HUES48 (cell line): ENCODE results near the gene NFATC4.
A peak's percentile ranks its signal among the peaks of the same experiment; 100 is the strongest.

ENCODE experiments used
- H3K27ac ChIP-seq: one replicate; pipeline ENCODE4 v1.7.0; 2013; ENCODE audit warnings: low read depth, low read length, inconsistent platforms
- H3K27me3 ChIP-seq: 2 replicates; pipeline ENCODE4 v1.6.1; 2013; ENCODE audit warnings: mild to moderate bottlenecking, low read length; ENCODE audit not compliant: control insufficient read depth, insufficient read depth
- H3K36me3 ChIP-seq: 2 replicates; pipeline ENCODE4 v1.6.1; 2013; ENCODE audit warnings: low read length; ENCODE audit not compliant: control insufficient read depth, insufficient read depth
- H3K4me1 ChIP-seq: 2 replicates; pipeline ENCODE4 v1.6.1; 2013; ENCODE audit warnings: mild to moderate bottlenecking, low read length; ENCODE audit not compliant: control insufficient read depth, insufficient read depth
- H3K4me3 ChIP-seq: 2 replicates; pipeline ENCODE4 v1.5.1; 2013; ENCODE audit warnings: mild to moderate bottlenecking, low read depth, low read length
- H3K9ac ChIP-seq: 2 replicates; pipeline ENCODE4 v1.6.1; 2013; ENCODE audit warnings: mild to moderate bottlenecking, low read depth, low read length, moderate library complexity
- H3K9me3 ChIP-seq: 2 replicates; pipeline ENCODE4 v1.6.1; 2013; ENCODE audit warnings: low read length; ENCODE audit not compliant: control insufficient read depth, insufficient read depth

The NFATC4 gene

DNA sequence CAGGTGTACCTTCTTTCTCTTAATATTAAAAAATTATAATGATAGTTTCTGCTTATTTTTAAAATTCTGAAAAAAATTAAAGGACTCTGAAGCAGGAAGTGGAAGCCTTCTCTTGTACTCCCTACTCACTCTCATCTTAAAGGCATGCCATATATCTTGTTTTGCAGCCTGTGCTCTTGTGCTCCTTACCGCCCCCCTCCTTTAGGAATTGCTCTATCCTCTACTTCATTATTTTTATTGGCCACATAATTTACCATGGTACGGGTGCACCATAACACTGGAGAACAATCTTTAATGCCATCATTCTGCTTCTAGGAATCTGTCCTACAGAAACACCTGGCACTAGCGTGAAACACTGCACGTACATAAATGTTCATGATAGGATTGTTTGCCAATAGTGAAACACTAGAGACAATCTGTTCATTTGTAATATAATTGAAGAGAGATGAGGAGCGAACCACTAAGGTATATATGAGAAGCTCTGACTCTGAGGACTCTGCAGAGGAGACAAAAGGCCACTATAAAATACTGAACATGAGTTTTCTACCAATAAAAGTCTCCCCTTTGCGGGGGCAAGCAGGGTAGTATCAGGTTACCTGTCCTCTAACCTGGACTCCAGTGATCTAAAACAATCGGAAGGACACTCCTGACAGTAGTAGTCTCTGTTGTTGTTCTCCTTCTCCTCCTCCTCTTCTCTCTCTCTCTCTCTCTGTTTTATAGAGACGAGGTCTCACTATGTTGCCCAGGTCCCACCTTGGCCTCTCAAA lies 24.5 kb downstream of the NFATC4 start:
- no peaks in the 10 kb centered on the region for H3K9me3 ChIP-seq
- no peak overlapping the region for H3K4me3 ChIP-seq
- peaks cover 10% of the 10 kb centered on the region for H3K4me1 ChIP-seq
- H3K9ac ChIP-seq = no peak overlapping the region
- no peaks in the 10 kb centered on the region for H3K27me3 ChIP-seq
- no peak overlapping the region for H3K27ac ChIP-seq
- no peaks in the 10 kb centered on the region for H3K36me3 ChIP-seq

DNA sequence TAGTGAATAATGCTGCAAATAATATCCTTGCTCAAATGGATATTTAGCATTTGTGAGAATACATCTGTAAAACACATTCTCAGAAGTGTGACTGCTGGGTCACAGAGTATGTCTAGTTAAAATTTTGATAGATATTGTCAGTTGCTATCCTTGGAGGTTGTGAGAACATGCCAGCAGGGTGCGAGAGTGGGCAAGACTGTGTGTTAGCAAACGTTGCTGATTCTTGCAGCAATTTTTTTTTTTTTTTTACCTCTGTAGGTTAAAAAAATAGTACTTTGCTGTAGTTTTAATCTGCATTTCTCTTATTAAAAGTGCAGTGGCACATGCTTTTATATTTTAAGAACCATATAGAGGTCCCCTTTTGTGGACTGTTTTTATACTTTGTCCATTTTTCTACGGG lies 26.3 kb downstream of the NFATC4 start:
- Histone ChIP-seq H3K27me3 (no peaks in the 10 kb centered on the region), H3K9ac (no peak overlapping the region), H3K4me3 (no peak overlapping the region), H3K9me3 (no peaks in the 10 kb centered on the region), H3K4me1 (peaks cover 16% of the 10 kb centered on the region), H3K36me3 (no peaks in the 10 kb centered on the region), H3K27ac (no peak overlapping the region)

- Histone ChIP-seq H3K4me3 (no peak overlapping the region), H3K27ac (no peak overlapping the region), H3K36me3 (no peaks in the 10 kb centered on the region), H3K9ac (no peak overlapping the region), H3K9me3 (no peaks in the 10 kb centered on the region), H3K27me3 (no peaks in the 10 kb centered on the region), H3K4me1 (peaks cover 24% of the 10 kb centered on the region)
These were observed 27.9 kb downstream of the NFATC4 start for GRCh38 chr14:24395609-24396582.

DNA sequence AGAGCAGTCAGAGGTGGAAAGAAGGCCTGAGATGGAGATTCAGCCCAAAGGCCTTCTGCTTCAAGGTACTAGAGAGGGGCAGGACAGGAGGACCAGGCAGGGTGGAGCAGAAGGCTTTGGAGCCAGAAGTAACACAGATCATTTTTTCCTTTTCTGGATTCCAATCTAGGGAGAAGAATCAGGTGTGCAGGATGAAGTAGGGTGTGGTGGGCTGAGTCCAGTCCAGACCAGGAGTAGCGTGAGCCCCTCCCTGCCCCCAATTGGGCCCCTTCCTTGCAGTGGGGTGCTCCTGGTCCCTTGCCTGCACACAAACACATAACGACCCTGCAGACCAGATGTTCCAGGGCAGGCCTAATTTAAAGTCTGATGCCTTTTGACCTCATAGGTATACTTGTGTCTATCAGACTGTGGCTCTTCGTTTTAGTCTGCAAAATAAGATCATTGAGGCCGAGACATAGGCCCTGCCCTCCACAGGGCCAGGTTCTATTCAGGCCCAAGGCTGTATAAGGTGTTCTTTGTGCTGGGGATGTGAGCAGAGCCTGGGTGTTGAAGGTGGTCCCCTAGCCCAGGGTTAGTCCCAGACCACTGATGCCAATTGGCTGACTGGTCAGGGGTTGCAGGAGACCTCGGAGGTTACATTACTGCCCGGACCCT lies 29.8 kb downstream of the NFATC4 start:
- Histone ChIP-seq H3K9ac (no peak overlapping the region), H3K27ac (no peak overlapping the region), H3K4me1 (peaks cover 15% of the 10 kb centered on the region; the same call in 1 of the 2 replicates), H3K36me3 (no peaks in the 10 kb centered on the region), H3K9me3 (no peaks in the 10 kb centered on the region), H3K27me3 (no peaks in the 10 kb centered on the region), H3K4me3 (peak overlapping the region; percentile 9; the same call in 1 of the 2 replicates)

DNA sequence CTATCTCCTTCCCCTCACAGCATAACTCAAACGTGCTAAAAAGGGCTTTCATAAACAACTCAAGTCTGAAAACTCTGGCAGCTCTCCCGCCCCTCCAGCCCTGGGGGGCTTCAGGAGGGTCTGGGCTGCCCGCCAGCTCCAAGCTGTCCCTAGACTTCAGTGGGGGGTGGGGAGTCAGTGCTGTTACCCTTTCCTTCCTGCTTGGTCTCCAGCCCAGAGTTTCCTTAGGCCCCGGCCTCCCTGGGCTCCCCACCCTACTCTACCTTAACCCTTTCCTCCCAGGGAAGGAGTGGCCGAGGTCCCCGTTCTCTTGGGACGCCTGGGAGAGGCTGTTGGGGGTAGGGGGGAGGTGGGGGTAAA lies 30.3 kb downstream of the NFATC4 start:
- Histone ChIP-seq H3K9ac (no peak overlapping the region), H3K27me3 (no peaks in the 10 kb centered on the region), H3K4me3 (peak overlapping the region; percentile 75; the same call in 1 of the 2 replicates), H3K27ac (no peak overlapping the region), H3K36me3 (no peaks in the 10 kb centered on the region), H3K4me1 (peaks cover 17% of the 10 kb centered on the region; the same call in 1 of the 2 replicates), H3K9me3 (no peaks in the 10 kb centered on the region)

- no peak within 1 kb of the TSS for H3K9ac ChIP-seq
- H3K27me3 ChIP-seq = no peaks in the 10 kb centered on the region
- peak within 1 kb of the TSS; percentile 75 for H3K4me3 ChIP-seq
- H3K27ac ChIP-seq = peak within 1 kb of the TSS; percentile 23
- H3K9me3 ChIP-seq = no peaks in the 10 kb centered on the region
- no peaks in the 10 kb centered on the region for H3K36me3 ChIP-seq
- H3K4me1 ChIP-seq = peaks cover 20% of the 10 kb centered on the region; the same call in 1 of the 2 replicates
These were observed 30.9 kb downstream of the NFATC4 start, which contains the start of gene NYNRIN for GRCh38 chr14:24398653-24399446. TSS of gene NYNRIN (plus strand) at chr14:24399003. CDS start at chr14:24399247, 244 bp downstream.

DNA sequence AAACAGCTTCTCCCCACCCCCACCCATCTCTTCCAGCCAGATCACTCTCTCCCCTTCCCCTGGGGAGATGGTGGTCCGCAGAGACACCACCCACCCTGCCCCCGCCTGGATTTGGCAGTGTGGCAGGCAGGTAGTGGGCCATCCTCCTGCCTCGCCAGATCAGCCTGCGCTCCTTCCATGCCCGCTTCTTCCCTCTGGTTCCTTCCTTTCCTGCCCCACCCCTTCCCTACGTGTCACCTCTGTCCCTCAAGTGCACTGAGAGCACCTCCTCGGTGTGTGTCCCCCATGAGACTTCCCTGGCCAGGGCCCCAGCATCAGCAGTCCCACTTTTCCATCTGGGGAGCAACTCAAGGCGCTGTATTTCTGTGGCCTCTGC lies 31.5 kb downstream of the NFATC4 start:
- Histone ChIP-seq H3K27me3 (no peaks in the 10 kb centered on the region), H3K27ac (no peak overlapping the region), H3K36me3 (no peaks in the 10 kb centered on the region), H3K4me3 (peak overlapping the region; percentile 75), H3K9me3 (no peaks in the 10 kb centered on the region), H3K4me1 (peaks cover 25% of the 10 kb centered on the region), H3K9ac (no peak overlapping the region)

DNA sequence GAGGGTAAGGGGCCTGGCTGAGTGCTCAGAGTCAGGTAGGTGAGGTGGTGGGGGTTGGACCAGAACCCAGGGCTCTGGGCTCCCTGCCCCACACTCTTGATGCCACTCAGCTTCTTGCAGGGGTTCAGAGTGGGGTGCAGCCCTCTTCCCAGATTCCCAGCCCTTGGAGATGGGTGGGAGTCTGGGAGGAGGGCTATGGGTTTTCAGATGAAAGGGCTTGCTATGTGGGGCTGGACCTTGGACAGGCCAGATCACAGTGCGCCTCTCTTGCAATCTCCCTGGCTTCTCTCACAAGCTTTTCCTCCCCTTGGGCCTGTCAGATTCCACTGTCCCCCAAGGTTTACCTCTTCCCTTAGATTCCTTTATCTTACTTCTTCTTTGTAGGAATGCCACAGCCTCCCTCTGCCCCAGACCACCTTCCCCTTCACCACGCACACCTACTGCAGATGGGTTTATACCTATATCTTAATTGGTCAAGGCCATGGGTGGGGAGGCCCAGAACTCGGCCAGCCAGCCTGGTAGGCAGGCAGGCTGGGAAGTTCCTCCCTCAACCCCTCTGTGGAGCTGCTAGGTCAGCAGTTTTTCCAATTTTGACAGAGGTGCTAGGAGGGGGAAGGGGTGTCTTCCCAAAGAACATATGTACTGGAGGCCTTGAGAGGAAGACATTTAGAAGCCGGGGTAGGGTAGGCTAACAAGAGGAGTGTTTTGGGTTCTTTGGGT lies 32.2 kb downstream of the NFATC4 start:
- Histone ChIP-seq H3K9me3 (no peaks in the 10 kb centered on the region), H3K4me3 (peak overlapping the region; percentile 75), H3K9ac (no peak overlapping the region), H3K27me3 (no peaks in the 10 kb centered on the region), H3K36me3 (no peaks in the 10 kb centered on the region), H3K4me1 (peaks cover 27% of the 10 kb centered on the region), H3K27ac (no peak overlapping the region)

DNA sequence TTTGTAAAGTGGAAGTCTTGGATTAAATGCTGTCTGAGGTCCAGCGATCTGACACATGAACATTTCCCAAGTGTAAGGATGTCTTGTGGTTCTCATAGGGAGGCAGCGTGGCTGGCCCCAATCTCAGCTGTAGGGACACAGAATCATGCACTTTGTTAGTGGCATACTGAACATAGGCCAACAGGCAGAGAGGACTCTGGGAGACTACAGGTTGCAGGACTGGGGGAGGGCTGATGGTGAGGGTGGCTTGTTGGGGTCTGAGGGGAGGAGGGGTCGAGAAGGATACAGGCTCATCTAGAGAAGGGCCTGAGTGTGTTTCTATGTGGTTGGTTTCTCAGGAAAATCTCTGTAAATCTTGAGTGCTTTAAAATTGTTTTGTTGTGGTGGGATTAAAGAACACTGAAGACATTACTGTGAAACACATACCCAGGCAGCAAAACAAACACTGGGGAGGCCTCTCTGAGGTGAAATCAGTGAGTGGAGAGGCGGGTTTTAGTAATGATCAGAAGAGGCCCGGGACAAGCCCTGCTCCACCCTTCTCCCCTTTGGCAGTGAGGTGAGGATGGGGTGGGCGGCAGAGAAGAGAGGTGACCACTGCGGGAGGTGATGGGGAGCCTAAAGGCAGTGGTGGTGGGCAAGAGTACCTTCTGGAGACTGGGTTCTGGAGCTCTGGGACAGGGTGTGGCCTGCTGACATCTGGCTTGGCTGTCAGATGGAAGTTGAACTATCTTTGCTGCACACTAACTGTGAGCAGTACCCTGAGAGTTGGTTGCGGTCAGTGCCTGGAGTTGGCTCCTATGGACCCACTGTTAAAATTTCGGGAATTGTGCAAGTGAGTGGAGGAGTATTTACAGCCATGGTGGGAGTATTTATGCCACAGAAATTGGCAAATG lies 34.1 kb downstream of the NFATC4 start:
- H3K4me3 ChIP-seq = no peak overlapping the region
- no peaks in the 10 kb centered on the region for H3K27me3 ChIP-seq
- 0 out of 2 replicates have a peak, but pooled peaks cover 3% of the 10 kb centered on the region for H3K36me3 ChIP-seq
- H3K4me1 ChIP-seq = peaks cover 27% of the 10 kb centered on the region
- H3K9me3 ChIP-seq = no peaks in the 10 kb centered on the region
- H3K9ac ChIP-seq = no peak overlapping the region
- no peak overlapping the region for H3K27ac ChIP-seq
